Karpas-422 (cell line): ENCODE data around the gene CFAP161. TPM values are rescaled to one million over a fixed set of nuclear protein-coding genes. Genes with fewer than 3 reads are reported as not detected.

Experiments used
- DNase-seq: peaks from one replicate; pipeline ENCODE4 v3.0.0-alpha.2; 2015
- H2AFZ ChIP-seq: fragments of 200-600 bp; sonication (generic); 2 replicates; pipeline ENCODE4 v1.6.1; 2014; ENCODE audit warnings: antibody characterized with exemption, low read length, mixed read lengths
- H3K27ac ChIP-seq: fragments of 200-600 bp; sonication (generic); 2 replicates; pipeline ENCODE4 v1.5.1; 2014; ENCODE audit warnings: mild to moderate bottlenecking, low read length, moderate library complexity
- H3K27me3 ChIP-seq: fragments of 200-600 bp; sonication (generic); 2 replicates; pipeline ENCODE4 v1.6.1; 2014; ENCODE audit warnings: low read length, mixed read lengths
- H3K36me3 ChIP-seq: fragments of 200-600 bp; sonication (generic); 2 replicates; pipeline ENCODE4 v1.6.1; 2014; ENCODE audit warnings: low read length, mixed read lengths; ENCODE audit not compliant: insufficient read depth
- H3K4me1 ChIP-seq: fragments of 200-600 bp; sonication (generic); 2 replicates; pipeline ENCODE4 v1.6.1; 2014; ENCODE audit warnings: mild to moderate bottlenecking, low read length, mixed read lengths
- H3K4me2 ChIP-seq: fragments of 200-600 bp; sonication (generic); 2 replicates; pipeline ENCODE4 v1.6.1; 2014; ENCODE audit warnings: low read length, low read depth, mild to moderate bottlenecking; ENCODE audit not compliant: poor library complexity, severe bottlenecking
- H3K4me3 ChIP-seq: fragments of 200-600 bp; sonication (generic); 2 replicates; pipeline ENCODE4 v1.5.1; 2014; ENCODE audit warnings: mild to moderate bottlenecking, antibody characterized with exemption, low read length, mixed read lengths
- H3K79me2 ChIP-seq: fragments of 200-600 bp; sonication (generic); 2 replicates; pipeline ENCODE4 v1.6.1; 2014; ENCODE audit warnings: mild to moderate bottlenecking, low read length, mixed read lengths
- H3K9ac ChIP-seq: fragments of 200-600 bp; sonication (generic); 2 replicates; pipeline ENCODE4 v1.6.0; 2014; ENCODE audit warnings: low read length
- H3K9me2 ChIP-seq: fragments of 200-600 bp; sonication (generic), shearing (Covaris generic); replicated peaks from 2 replicates; pipeline ENCODE4 v1.6.0; 2014; ENCODE audit warnings: mild to moderate bottlenecking, low read length, moderate library complexity; ENCODE audit not compliant: insufficient read depth
- H3K9me3 ChIP-seq: fragments of 300-700, 200-600 bp; sonication (generic); 2 replicates; pipeline ENCODE4 v1.6.1; 2014; ENCODE audit warnings: low read length, mixed read lengths
- H4K20me1 ChIP-seq: fragments of 200-600 bp; sonication (generic); 2 replicates; pipeline ENCODE4 v1.6.1; 2014; ENCODE audit warnings: mild to moderate bottlenecking, antibody characterized with exemption, low read length, low read depth; ENCODE audit not compliant: insufficient read depth
- total RNA-seq: library from RNA; depleted of rRNA; stranded (reverse); fragments of >200 nt; shearing (Covaris generic); gene quantifications from 2 replicates; pipeline ENCODE4 v1.2.3, GENCODE V29; 2014; ENCODE audit warnings: low replicate concordance

The CFAP161 gene
- total RNA-seq, 1 experiment from 2014 or later: 0.11 TPM

DNA sequence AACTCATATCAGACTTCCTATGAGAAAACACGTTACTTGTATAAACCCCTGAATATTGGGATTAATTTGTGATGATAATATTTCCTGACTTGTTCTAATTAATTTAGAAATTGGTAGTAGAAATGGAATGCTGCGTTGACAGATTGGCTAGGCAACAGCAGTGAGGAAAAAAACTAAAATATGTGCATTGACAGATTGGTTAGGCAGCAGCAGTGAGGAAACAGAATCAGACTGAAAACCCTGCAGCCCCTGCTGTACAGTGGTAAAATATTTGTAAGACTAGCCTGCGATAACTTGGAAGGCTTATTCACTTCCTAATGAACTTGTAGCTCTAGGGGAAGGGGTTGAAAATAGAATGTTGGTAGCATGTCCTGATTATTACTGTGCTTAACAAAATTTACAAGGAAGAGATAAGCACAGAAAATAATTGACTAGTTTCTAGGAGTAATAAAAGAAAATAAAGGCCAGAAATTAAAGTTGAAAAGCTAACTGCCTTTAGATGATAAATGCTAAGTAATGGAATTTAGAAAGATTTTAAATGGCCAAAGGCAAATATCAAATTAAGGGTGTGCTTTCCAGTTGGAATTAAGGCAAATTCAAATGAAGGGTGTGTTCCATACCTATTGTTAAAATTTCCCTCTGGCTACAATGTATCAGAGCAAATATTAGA lies 32.7 kb downstream of the CFAP161 start:
- Histone ChIP-seq H3K9me3 (no peaks in the 10 kb centered on the region), H3K36me3 (no peaks in the 10 kb centered on the region), H4K20me1 (no peaks in the 10 kb centered on the region), H3K9me2 (no peaks in the 10 kb centered on the region), H3K4me3 (no peak overlapping the region), H3K79me2 (no peaks in the 10 kb centered on the region), H3K4me1 (no peaks in the 10 kb centered on the region), H3K4me2 (no peak overlapping the region), H3K9ac (no peak overlapping the region), H3K27ac (no peak overlapping the region), H3K27me3 (no peaks in the 10 kb centered on the region), H2AFZ (no peak overlapping the region)
- no peak for DNase-seq

- Histone ChIP-seq H3K4me3 (no peak overlapping the region), H2AFZ (no peak overlapping the region), H4K20me1 (no peaks in the 10 kb centered on the region), H3K4me1 (no peaks in the 10 kb centered on the region), H3K27ac (no peak overlapping the region), H3K9ac (no peak overlapping the region), H3K9me3 (no peaks in the 10 kb centered on the region), H3K27me3 (no peaks in the 10 kb centered on the region), H3K79me2 (no peaks in the 10 kb centered on the region), H3K4me2 (no peak overlapping the region), H3K36me3 (no peaks in the 10 kb centered on the region), H3K9me2 (no peaks in the 10 kb centered on the region)
- DNase-seq: no peak
Observed at GRCh38 chr15:81168131-81168526, 34.1 kb downstream of the CFAP161 start.

- Histone ChIP-seq H3K27ac (no peak overlapping the region), H3K9me3 (no peaks in the 10 kb centered on the region), H3K4me1 (no peaks in the 10 kb centered on the region), H3K79me2 (no peaks in the 10 kb centered on the region), H3K9ac (no peak overlapping the region), H3K9me2 (no peaks in the 10 kb centered on the region), H4K20me1 (no peaks in the 10 kb centered on the region), H3K27me3 (no peaks in the 10 kb centered on the region), H2AFZ (no peak overlapping the region), H3K4me3 (no peak overlapping the region), H3K4me2 (no peak overlapping the region), H3K36me3 (no peaks in the 10 kb centered on the region)
- DNase-seq: no peak
Observed at GRCh38 chr15:81168644-81169043, 34.6 kb downstream of the CFAP161 start.

GRCh38 chr15:81170511-81170910 lies 36.4 kb downstream of the CFAP161 start:
- no peak overlapping the region for H2AFZ ChIP-seq
- no peaks in the 10 kb centered on the region for H3K9me3 ChIP-seq
- DNase-seq: no peak
- H3K9me2 ChIP-seq: no peaks in the 10 kb centered on the region
- H3K27me3 ChIP-seq: no peaks in the 10 kb centered on the region
- no peak overlapping the region for H3K27ac ChIP-seq
- H3K4me2 ChIP-seq: no peak overlapping the region
- H3K36me3 ChIP-seq: no peaks in the 10 kb centered on the region
- H3K4me1 ChIP-seq: no peaks in the 10 kb centered on the region
- no peaks in the 10 kb centered on the region for H3K79me2 ChIP-seq
- no peaks in the 10 kb centered on the region for H4K20me1 ChIP-seq
- no peak overlapping the region for H3K4me3 ChIP-seq
- H3K9ac ChIP-seq: no peak overlapping the region

DNA sequence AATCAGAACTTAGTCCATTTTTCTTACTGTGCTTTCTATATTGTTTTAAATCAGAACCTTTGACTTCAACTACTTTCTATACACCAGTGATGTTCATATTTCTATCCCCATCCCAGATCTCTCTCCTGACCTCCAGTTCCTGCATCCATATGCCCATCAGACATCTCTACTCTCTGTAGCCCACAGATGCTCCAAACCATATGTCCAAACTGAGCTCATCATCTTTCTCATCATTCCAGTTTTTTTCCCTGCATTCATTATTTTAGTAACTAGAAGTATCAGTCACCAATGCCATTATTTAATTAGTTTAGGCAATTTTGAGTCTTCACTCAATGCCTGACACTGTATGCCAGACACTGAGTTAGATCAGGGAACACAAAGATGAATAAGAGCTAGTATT lies 37.2 kb downstream of the CFAP161 start:
- no peak for DNase-seq
- no peaks in the 10 kb centered on the region for H3K36me3 ChIP-seq
- H3K9me3 ChIP-seq: no peaks in the 10 kb centered on the region
- H3K9ac ChIP-seq: no peak overlapping the region
- no peaks in the 10 kb centered on the region for H3K9me2 ChIP-seq
- H2AFZ ChIP-seq: no peak overlapping the region
- no peaks in the 10 kb centered on the region for H3K27me3 ChIP-seq
- no peak overlapping the region for H3K4me2 ChIP-seq
- H3K4me3 ChIP-seq: no peak overlapping the region
- no peaks in the 10 kb centered on the region for H3K79me2 ChIP-seq
- H4K20me1 ChIP-seq: no peaks in the 10 kb centered on the region
- H3K4me1 ChIP-seq: no peaks in the 10 kb centered on the region
- no peak overlapping the region for H3K27ac ChIP-seq

DNA sequence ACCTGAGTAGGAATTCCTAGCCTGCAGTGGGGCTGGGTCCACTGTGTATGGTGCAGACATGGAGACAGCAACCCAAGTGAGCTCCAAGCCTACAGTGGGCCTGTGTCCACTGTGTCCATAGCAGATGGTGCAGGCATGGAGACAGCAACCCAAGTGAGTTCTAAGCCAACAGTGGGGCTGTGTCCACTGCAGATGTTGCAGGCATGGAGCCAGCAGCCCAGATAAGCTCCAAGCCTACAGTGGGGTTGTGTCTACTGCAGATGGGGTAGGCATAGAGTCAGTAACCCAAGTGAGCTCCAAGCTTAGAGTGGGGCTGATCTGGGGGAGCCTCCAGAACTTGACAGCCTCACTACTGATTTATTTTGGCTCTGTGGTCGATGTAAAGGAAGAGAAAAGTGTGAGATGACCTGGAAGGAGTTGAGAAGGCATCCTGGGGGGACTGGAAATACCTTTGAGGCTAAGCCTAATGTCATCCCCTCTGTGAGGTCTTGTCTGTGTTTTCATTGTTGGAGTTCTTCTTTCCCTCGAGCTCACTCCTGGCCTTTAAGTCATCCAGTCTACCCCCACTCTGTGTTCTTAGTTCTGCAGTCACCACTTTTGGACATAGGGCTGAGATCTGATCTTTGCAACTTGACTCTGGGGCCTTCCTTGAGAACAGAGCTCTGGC lies 40.2 kb downstream of the CFAP161 start:
- Histone ChIP-seq H3K79me2 (no peaks in the 10 kb centered on the region), H3K9ac (no peak overlapping the region), H3K36me3 (no peaks in the 10 kb centered on the region), H3K4me1 (no peaks in the 10 kb centered on the region), H2AFZ (no peak overlapping the region), H4K20me1 (no peaks in the 10 kb centered on the region), H3K4me3 (no peak overlapping the region), H3K27ac (no peak overlapping the region), H3K27me3 (no peaks in the 10 kb centered on the region), H3K9me3 (no peaks in the 10 kb centered on the region), H3K4me2 (no peak overlapping the region), H3K9me2 (no peaks in the 10 kb centered on the region)
- no peak for DNase-seq

DNA sequence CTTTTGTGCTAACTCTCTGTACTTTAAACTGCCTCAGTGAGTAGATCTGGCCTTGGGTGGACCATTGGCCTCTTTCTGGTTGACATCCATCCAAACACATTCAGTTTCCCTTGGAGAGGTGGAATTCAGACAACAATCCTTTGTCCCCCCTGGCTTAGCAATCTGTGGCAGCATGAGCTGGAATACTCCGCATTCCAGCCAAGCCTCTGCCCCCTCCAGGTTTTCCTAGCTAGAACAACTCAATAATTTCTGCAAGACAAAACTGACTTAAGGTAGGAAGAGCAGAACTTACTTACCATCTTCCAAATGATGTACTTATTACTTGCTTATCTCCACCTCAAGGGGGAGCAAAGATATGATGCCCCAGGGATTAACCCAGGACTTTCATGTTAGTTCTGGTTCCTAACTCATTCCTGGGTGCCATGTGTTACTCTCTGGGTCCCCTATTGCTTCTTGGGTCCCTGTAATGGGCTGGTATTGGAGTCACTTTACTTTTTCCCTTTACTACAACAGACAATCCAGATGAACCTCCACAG lies 40.8 kb downstream of the CFAP161 start:
- H3K27ac ChIP-seq: no peak overlapping the region

GRCh38 chr15:81175496-81175895 lies 41.4 kb downstream of the CFAP161 start:
- no peak overlapping the region for H3K27ac ChIP-seq
- no peak for DNase-seq
- no peak overlapping the region for H3K4me2 ChIP-seq
- H3K9ac ChIP-seq: no peak overlapping the region
- H3K4me1 ChIP-seq: no peaks in the 10 kb centered on the region
- H4K20me1 ChIP-seq: no peaks in the 10 kb centered on the region
- no peak overlapping the region for H2AFZ ChIP-seq
- H3K27me3 ChIP-seq: no peaks in the 10 kb centered on the region
- no peaks in the 10 kb centered on the region for H3K9me3 ChIP-seq
- H3K36me3 ChIP-seq: no peaks in the 10 kb centered on the region
- no peaks in the 10 kb centered on the region for H3K9me2 ChIP-seq
- H3K79me2 ChIP-seq: no peaks in the 10 kb centered on the region
- no peak overlapping the region for H3K4me3 ChIP-seq

More for the DNA sequence above, 40.8 kb downstream of the CFAP161 start:
- no peaks in the 10 kb centered on the region for H3K9me3 ChIP-seq
- H3K27me3 ChIP-seq: no peaks in the 10 kb centered on the region
- no peak for DNase-seq
- H3K4me1 ChIP-seq: no peaks in the 10 kb centered on the region
- no peak overlapping the region for H3K4me3 ChIP-seq
- H2AFZ ChIP-seq: no peak overlapping the region
- no peak overlapping the region for H3K9ac ChIP-seq
- H3K79me2 ChIP-seq: no peaks in the 10 kb centered on the region
- H3K36me3 ChIP-seq: no peaks in the 10 kb centered on the region
- H3K4me2 ChIP-seq: no peak overlapping the region
- H4K20me1 ChIP-seq: no peaks in the 10 kb centered on the region
- no peaks in the 10 kb centered on the region for H3K9me2 ChIP-seq
